ENCODE measurements around the gene TULP1. TPM values are rescaled to one million over a fixed set of nuclear protein-coding genes. Genes with fewer than 3 reads are reported as not detected.

Gene TULP1
- total and polyA plus RNA-seq, 2 of the 8 experiments (the other 6 are each of a cell fraction or from before 2014, with no cell fraction given) = 3.2 to 6.8 TPM

DNA sequence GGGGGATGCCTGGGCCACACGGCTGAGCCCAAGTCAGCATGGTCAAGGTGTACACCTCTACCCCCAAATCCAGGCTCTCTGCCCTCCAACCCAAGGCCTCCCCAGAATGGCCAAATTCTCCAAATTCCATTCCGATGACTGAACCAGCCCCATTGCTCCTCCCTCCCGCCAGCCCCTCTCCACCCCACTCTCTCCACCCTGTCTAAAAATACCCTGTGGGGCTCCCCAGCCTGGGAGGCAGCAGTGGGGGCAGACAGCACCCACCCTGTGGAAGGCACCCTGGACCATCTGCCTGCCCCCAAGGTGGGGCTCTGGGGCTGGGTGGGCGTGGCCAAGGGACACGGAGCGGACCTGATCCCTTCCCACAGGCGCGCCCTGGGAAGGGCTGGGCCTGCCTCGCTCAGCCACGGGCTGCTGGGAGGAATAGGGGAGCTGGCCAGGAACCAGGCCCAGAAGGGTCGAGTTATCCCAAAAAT is 27.3 kb downstream of the TULP1 start (continued):
- TF ChIP-seq ATF3 (IDR thresholded peaks at IDR 0.05; ENCODE audit: insufficient read depth, low read depth, low read length) (peak; percentile 52; the same call in 1 of the 2 replicates), JUND (IDR thresholded peaks at IDR 0.05; ENCODE audit: low read length) (peak; percentile 98), SIN3A (conservative IDR thresholded peaks at IDR 0.05 in 1 of 2, IDR thresholded peaks at IDR 0.05 in 1 of 2; ENCODE audit: low read depth in 1 of 2, low read length in 2 of 2) (no peak), CBX5 (IDR thresholded peaks at IDR 0.05; ENCODE audit: low read depth, low read length) (no peak), MAFK (IDR thresholded peaks at IDR 0.05; ENCODE audit: low read depth, low read length) (no peak), TAF1 (IDR thresholded peaks at IDR 0.05; ENCODE audit: low read depth, low read length) (peak; percentile 27; the same call in 1 of the 2 replicates), BRCA1 (IDR thresholded peaks at IDR 0.05; ENCODE audit: low read depth, low read length) (no peak), YY1 (IDR thresholded peaks at IDR 0.05; ENCODE audit: low read depth, low read length) (peak; percentile 54; the same call in 1 of the 2 replicates), TAF7 (optimal IDR thresholded peaks at IDR 0.05; ENCODE audit: borderline replicate concordance, low read depth, low read length) (peak; percentile 46), TEAD4 (IDR thresholded peaks at IDR 0.05; ENCODE audit: low read depth, low read length) (peak; percentile 96), SIX5 (IDR thresholded peaks at IDR 0.05; ENCODE audit: low read depth, low read length) (no peak), FOSL1 (IDR thresholded peaks at IDR 0.05; ENCODE audit: insufficient read depth, low read depth, low read length) (no peak), CHD2 (IDR thresholded peaks at IDR 0.05; ENCODE audit: low read length) (no peak), RBBP5 (IDR thresholded peaks at IDR 0.05; ENCODE audit: borderline replicate concordance, low read depth, low read length) (no peak), TCF12 (IDR thresholded peaks at IDR 0.05; ENCODE audit: low read depth, low read length) (no peak), POLR2AphosphoS5 (IDR thresholded peaks at IDR 0.05; ENCODE audit: low read depth, low read length) (peak; percentile 77)
- TF ChIP-seq, protein P1, sequence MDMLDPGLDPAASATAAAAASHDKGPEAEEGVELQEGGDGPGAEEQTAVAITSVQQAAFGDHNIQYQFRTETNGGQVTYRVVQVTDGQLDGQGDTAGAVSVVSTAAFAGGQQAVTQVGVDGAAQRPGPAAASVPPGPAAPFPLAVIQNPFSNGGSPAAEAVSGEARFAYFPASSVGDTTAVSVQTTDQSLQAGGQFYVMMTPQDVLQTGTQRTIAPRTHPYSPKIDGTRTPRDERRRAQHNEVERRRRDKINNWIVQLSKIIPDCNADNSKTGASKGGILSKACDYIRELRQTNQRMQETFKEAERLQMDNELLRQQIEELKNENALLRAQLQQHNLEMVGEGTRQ (IDR thresholded peaks at IDR 0.05; ENCODE audit: low read length) = no peak
